ENCODE results near the gene ZCCHC2.

The ZCCHC2 gene

DNA sequence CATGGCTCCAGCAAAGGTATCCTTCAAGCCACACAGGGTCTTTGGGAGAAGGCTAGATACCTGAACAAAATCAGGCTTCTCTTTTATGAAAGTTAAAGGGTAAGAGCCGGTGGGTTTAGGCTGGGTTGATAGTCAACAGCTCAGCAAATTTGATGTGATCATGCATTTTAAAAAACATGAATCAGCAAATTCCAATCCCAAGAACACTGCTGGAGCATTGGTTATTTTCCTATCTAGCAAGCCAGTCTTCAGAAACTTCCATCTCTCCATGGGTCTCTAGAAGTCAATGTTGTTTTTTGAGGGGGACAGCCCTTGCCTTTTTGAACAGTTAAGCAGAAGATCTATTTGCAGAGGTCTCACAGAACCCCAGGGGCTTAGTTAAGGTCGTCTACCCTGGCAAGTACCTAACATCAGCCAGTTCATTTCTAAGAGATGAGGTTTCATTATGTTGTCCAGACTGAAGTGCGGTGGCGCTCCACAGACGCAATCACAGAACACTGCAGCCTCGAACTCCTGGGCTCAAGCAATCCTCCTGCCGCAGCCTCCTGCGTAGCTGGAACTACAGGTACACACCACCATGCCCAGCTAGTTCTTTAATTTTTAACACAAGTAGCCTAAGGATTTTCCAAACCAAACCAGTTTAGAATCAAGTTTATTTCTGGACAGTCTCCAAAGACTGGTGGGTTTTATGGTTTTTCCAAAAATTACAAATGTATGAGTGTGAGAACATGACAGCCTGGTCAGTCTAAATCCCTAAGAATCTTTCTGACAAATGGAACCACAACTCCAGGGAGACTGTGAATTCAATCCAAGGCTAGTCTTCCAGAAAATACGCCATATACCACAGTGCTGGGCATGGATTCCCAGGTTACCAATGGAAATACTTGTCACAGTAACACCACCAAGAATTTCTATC lies 4.1 kb upstream of the ZCCHC2 start:
- no peak overlapping the region for H3K4me2 ChIP-seq
- peaks cover 0 to 10% (median 8%) of the 10 kb centered on the region in 10 experiments; a peak in 12 of 20 replicates for H3K4me1 ChIP-seq
- H3K9me3 ChIP-seq (replicated peaks in 1 of 11) = peaks cover 6 to 24% (median 21%) of the 10 kb centered on the region in 11 experiments; a peak in 20 of 22 replicates
- H3K9ac ChIP-seq = no peak overlapping the region
- peaks cover 14 to 24% (median 21%) of the 10 kb centered on the region in 11 experiments for H3K27me3 ChIP-seq
- H3K27ac ChIP-seq = no peak overlapping the region
- no peak overlapping the region for H3K4me3 ChIP-seq
- no peak for TF ChIP-seq Cebpa-rat (IDR thresholded peaks at IDR 0.05)
- peaks cover 0 to 8% (median 0%) of the 10 kb centered on the region in 11 experiments; a peak in 5 of 22 replicates for H4K20me1 ChIP-seq
- H3K36me3 ChIP-seq = no peaks in the 10 kb centered on the region

DNA sequence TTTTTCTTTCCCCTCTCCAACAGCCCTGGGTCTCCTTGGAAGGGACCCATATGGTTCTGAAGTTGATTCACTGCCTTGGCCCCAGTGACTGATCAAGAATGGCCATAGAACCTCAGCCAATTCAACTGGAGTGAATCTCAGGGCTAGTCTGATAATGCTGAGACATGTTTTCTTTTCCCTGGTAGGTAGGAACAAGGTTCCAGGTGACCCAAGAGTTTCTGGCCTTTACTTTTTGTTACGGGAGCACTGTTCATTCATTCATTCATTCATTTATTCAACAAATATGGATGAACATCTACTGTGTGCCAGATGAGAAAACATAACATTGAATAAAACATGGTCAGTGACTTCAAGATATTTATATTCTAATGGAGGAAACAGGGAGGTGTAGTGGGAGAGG lies 3.1 kb upstream of the ZCCHC2 start:
- Histone ChIP-seq H3K4me1 (peaks cover 0 to 10% (median 8%) of the 10 kb centered on the region in 10 experiments; a peak in 12 of 20 replicates), H3K9ac (no peak overlapping the region), H3K4me2 (no peak overlapping the region), H3K9me3 (replicated peaks in 1 of 11) (peaks cover under 1 to 14% (median 11%) of the 10 kb centered on the region in 11 experiments; a peak in 19 of 22 replicates), H3K27me3 (peaks cover 14 to 24% (median 21%) of the 10 kb centered on the region in 11 experiments), H3K4me3 (no peak overlapping the region), H3K27ac (no peak overlapping the region), H3K36me3 (no peaks in the 10 kb centered on the region), H4K20me1 (peaks cover 0 to 17% (median 0%) of the 10 kb centered on the region in 11 experiments; a peak in 6 of 22 replicates)
- no peak for TF ChIP-seq Cebpa-rat (IDR thresholded peaks at IDR 0.05)

DNA sequence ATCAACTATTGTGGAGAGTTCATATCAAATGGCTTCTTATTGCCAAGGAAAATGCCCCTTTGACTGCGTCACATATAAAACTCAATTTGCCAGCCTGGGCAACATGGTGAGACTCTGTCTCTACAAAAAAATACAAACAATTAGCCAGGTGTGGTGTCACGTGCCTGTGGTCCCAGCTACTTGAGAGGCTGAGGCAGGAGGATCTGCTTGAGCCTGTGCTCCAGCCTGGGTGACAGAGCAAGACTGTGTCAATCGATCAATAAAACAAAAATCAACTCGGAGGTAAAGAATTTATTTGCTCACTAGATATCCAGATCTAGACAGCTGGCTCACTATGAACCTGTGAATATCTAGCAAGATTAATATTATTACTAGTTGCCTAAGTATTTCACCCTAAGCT lies 1.7 kb upstream of the ZCCHC2 start:
- Histone ChIP-seq H3K4me3 (peak overlapping the region in 2 of 10 experiments; percentile 85 to 87; a peak in 3 of 20 replicates), H3K9ac (no peak overlapping the region), H3K4me2 (peak overlapping the region; percentile 84 to 98 (median 90); a peak in 14 of 22 replicates), H3K36me3 (no peaks in the 10 kb centered on the region), H4K20me1 (peaks cover 0 to 29% (median 0%) of the 10 kb centered on the region in 11 experiments; a peak in 7 of 22 replicates), H3K27ac (no peak overlapping the region), H3K27me3 (peaks cover 14 to 24% (median 21%) of the 10 kb centered on the region in 11 experiments), H3K9me3 (replicated peaks in 1 of 11) (peaks cover 0 to 3% (median 0%) of the 10 kb centered on the region in 11 experiments; a peak in 1 of 22 replicates), H3K4me1 (peaks cover 10 to 21% (median 19%) of the 10 kb centered on the region in 10 experiments)
- no peak for TF ChIP-seq Cebpa-rat (IDR thresholded peaks at IDR 0.05)

DNA sequence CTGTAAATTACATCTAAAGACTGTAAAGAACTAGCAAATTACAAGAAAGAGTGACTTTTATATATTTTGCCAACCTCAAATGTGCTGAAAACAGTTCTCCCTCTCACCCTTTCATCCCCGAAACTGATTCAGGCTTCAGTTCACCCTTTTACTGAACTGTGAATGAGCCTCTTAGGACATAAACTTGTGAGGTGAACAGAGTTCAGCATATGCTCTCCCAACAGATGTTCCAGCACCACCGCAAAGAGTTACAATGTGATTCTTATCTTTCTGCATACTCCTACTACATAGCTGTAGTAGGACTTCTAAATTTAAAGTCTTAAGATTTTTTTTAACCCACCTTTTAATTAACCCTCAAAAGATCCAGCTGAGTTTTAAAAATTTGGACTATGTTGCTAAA lies 1.2 kb upstream of the ZCCHC2 start:
- Histone ChIP-seq H3K9ac (peak overlapping the region in 4 of 11 experiments; percentile 84 to 91 (median 86); a peak in 6 of 22 replicates), H3K27me3 (peaks cover 14 to 24% (median 21%) of the 10 kb centered on the region in 11 experiments), H3K27ac (no peak overlapping the region), H3K4me3 (peak overlapping the region; percentile 83 to 97 (median 92)), H3K9me3 (replicated peaks in 1 of 11) (0 out of 22 replicates have a peak, but pooled peaks cover 0 to 3% (median 0%) of the 10 kb centered on the region in 11 experiments), H3K36me3 (no peaks in the 10 kb centered on the region), H3K4me2 (peak overlapping the region; percentile 84 to 98 (median 90); a peak in 21 of 22 replicates), H3K4me1 (peaks cover 12 to 22% (median 20%) of the 10 kb centered on the region in 10 experiments), H4K20me1 (peaks cover 0 to 29% (median 0%) of the 10 kb centered on the region in 11 experiments; a peak in 7 of 22 replicates)
- TF ChIP-seq Cebpa-rat (IDR thresholded peaks at IDR 0.05) = no peak

DNA sequence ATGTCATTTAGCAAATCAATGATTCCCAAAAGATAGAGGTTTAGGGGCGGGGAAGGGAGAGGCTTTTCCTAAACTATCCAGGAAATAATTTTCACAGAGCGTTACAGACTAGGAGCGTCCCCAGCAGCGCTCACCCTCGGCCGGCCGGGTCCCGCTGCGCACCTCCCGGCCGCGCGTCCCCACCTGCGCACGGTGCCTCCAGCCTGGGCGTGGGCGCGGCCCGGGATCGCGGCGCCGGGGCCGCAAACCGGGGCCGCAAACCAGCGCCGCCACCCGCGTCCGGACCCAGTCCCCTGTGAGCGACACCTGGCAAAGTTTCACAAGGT lies 684 bp upstream of the ZCCHC2 start:
- H4K20me1 ChIP-seq = peaks cover 0 to 29% (median 0%) of the 10 kb centered on the region in 11 experiments; a peak in 7 of 22 replicates
- no peak for TF ChIP-seq Cebpa-rat (IDR thresholded peaks at IDR 0.05)
- peaks cover 12 to 24% (median 22%) of the 10 kb centered on the region in 10 experiments for H3K4me1 ChIP-seq
- peak overlapping the region; percentile 50 to 88 (median 77) for H3K27ac ChIP-seq
- peak overlapping the region; percentile 84 to 98 (median 90) for H3K4me2 ChIP-seq
- peak overlapping the region; percentile 75 to 93 (median 87) for H3K9ac ChIP-seq
- peaks cover 14 to 24% (median 21%) of the 10 kb centered on the region in 11 experiments for H3K27me3 ChIP-seq
- 0 out of 22 replicates have a peak, but pooled peaks cover 0 to 3% (median 0%) of the 10 kb centered on the region in 11 experiments for H3K9me3 ChIP-seq (replicated peaks in 1 of 11)
- H3K4me3 ChIP-seq = peak overlapping the region; percentile 83 to 97 (median 92)
- no peaks in the 10 kb centered on the region for H3K36me3 ChIP-seq

DNA sequence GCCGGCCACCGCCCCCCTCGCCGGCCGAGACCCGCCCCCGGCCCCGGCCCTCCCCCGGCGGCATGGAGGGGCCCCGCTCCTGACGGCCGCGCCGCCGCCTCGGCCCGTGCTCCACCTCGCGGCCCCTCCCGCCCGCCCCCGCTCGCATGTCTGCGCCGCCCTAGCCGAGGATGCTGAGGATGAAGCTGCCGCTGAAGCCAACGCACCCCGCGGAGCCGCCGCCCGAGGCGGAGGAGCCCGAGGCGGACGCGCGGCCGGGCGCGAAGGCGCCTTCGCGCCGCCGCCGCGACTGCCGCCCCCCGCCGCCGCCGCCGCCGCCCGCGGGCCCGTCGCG lies 397 bp downstream of the ZCCHC2 start:
- Histone ChIP-seq H3K9ac (peak overlapping the region; percentile 81 to 93 (median 91)), H3K4me1 (peaks cover 12 to 33% (median 29%) of the 10 kb centered on the region in 10 experiments), H3K9me3 (replicated peaks in 1 of 11) (0 out of 22 replicates have a peak, but pooled peaks cover 0 to 3% (median 0%) of the 10 kb centered on the region in 11 experiments), H3K27me3 (peaks cover 14 to 24% (median 21%) of the 10 kb centered on the region in 11 experiments), H3K36me3 (no peaks in the 10 kb centered on the region), H4K20me1 (peaks cover 0 to 29% (median 0%) of the 10 kb centered on the region in 11 experiments; a peak in 8 of 22 replicates), H3K4me2 (peak overlapping the region in 10 of 11 experiments; percentile 81 to 98 (median 93); a peak in 10 of 22 replicates), H3K4me3 (peak overlapping the region; percentile 83 to 97 (median 92)), H3K27ac (peak overlapping the region; percentile 75 to 90 (median 85); a peak in 20 of 22 replicates)
- TF ChIP-seq Cebpa-rat (IDR thresholded peaks at IDR 0.05) = no peak

DNA sequence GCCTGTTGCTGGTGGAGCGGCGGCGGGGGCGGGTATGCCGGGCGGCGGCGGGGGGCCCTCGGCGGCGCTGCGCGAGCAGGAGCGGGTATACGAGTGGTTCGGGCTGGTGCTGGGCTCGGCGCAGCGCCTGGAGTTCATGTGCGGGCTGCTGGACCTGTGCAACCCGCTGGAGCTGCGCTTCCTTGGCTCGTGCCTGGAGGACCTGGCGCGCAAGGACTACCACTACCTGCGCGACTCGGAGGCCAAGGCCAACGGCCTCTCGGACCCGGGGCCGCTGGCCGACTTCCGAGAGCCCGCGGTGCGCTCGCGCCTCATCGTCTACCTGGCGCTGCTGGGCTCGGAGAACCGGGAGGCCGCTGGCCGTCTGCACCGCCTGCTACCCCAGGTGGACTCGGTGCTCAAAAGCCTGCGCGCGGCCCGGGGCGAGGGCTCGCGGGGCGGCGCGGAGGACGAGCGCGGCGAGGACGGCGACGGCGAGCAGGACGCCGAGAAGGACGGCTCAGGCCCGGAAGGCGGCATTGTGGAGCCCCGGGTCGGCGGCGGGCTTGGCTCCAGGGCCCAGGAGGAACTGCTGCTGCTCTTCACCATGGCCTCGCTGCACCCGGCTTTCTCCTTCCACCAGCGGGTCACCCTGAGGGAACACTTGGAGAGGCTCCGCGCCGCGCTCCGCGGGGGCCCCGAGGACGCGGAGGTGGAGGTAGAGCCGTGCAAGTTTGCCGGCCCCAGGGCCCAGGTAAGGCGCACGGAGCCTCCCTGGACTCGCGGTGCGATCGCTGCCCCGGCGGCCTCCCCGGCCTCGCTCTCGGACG lies 1.0 kb downstream of the ZCCHC2 start:
- Histone ChIP-seq H3K4me2 (peak overlapping the region; percentile 81 to 98 (median 93)), H3K4me1 (peaks cover 12 to 38% (median 31%) of the 10 kb centered on the region in 10 experiments), H3K27me3 (peaks cover 14 to 24% (median 21%) of the 10 kb centered on the region in 11 experiments), H3K9ac (peak overlapping the region; percentile 81 to 93 (median 91)), H3K9me3 (replicated peaks in 1 of 11) (0 out of 22 replicates have a peak, but pooled peaks cover 0 to 2% (median 0%) of the 10 kb centered on the region in 11 experiments), H3K27ac (peak overlapping the region; percentile 75 to 90 (median 84)), H4K20me1 (peaks cover 0 to 29% (median 0%) of the 10 kb centered on the region in 11 experiments; a peak in 8 of 22 replicates), H3K36me3 (no peaks in the 10 kb centered on the region), H3K4me3 (peak overlapping the region; percentile 83 to 97 (median 92))
- TF ChIP-seq Cebpa-rat (IDR thresholded peaks at IDR 0.05) = no peak

Measured in BLaER1 treated with 17β-estradiol and CSF1 and Interleukin-3, amounts not matched to agents 10 nM and 100 nM (cell line).